GM21825 (cell line): ENCODE results near the gene CHRNG.
"Not testable (repeated sequence)": the region's sequence is repeated elsewhere in the genome, so short reads cannot be mapped to it uniquely, and the experiment has no call there.

Experiments
- ATAC-seq: cut with Tn5 transposase; IDR thresholded peaks from one replicate; pipeline ENCODE4 v1.9.1; 2021; ENCODE audit warnings: mild to moderate bottlenecking, moderate library complexity; ENCODE audit not compliant: unreplicated experiment

CHRNG gene

GRCh38 chr2:232526372-232526941, 13.0 kb upstream of the CHRNG start:
- no peak for ATAC-seq

GRCh38 chr2:232527905-232528470, 11.5 kb upstream of the CHRNG start:
- ATAC-seq, result no peak

DNA sequence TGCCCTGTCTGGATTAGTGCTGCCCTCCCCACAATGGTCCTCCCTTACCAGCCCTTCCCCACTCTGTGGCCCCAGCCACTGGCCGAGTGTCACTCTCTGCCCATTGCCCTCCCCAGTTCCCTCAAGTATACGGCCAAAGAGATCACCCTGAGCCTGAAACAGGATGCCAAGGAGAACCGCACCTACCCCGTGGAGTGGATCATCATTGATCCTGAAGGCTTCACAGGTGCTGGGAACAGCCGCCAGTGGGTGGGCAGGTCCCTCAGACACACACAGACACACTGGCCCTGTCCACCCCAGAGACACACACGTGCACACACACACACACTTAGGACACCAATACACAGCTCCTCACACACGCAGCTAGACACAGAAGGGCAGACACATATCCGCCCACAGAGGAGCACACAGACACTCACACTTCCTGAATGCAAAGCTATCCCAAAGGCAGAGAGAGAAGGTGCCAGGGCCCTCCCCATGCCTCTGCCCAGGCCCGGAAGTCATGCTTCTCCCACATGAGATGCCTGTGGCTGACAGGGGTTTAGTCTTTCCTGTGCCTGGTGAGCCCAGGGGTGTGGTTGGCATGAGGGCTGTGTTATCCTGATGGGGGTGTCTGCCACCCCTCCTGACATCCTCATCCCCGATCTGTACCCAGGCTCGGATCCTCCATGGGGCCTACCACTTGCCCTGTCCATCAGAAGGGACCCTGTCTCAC, 10.6 kb upstream of the CHRNG start:
- ATAC-seq, result no peak

DNA sequence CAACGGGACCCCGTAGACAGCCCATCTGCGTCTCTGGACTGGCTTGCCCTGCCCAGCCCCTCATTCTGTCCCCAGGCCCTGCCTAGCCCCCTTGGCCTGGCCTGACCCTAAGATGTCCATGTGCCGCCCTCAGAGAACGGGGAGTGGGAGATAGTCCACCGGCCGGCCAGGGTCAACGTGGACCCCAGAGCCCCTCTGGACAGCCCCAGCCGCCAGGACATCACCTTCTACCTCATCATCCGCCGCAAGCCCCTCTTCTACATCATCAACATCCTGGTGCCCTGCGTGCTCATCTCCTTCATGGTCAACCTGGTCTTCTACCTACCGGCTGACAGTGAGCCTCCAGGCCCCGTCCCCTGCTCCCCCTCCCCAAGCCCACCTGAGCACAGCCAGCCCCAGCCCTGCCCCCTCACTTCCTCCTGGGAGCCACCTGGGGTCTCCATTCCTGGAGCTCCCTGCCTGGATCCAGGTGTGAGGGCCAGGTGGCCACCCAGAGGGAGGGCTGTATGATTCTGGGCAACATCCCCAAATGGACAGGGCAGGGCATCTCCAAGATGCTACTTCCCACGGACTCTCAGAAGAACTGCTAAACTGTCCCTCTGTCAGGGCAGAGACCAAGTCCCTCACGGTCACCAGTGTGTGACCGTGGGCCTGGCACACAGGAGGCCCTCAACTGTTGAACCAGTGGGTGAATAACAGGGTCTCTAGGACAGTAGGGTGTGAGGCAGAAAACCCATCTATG, 9.5 kb upstream of the CHRNG start:
- no peak for ATAC-seq

GRCh38 chr2:232530626-232531260, 8.7 kb upstream of the CHRNG start:
- no peak for ATAC-seq

DNA sequence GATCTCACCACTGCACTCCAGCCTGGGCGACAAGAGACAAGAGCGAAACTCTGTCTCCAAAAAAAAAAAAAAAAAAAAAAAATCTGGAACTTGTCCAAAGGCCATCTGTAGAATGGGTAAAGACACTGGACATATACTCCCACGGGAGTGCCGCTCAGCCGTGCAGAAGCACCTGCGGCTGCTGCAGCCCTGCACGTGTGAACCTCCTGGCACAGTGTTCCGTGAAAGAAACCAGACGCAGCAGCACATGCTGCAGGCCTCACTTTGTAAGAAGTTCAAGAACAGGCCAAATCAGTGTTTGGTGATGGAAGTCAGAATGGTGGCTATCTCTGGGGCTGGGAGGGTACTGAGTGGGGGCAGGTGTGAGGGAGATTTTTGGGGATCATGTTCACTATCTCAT, 7.1 kb upstream of the CHRNG start:
- no peak for ATAC-seq

DNA sequence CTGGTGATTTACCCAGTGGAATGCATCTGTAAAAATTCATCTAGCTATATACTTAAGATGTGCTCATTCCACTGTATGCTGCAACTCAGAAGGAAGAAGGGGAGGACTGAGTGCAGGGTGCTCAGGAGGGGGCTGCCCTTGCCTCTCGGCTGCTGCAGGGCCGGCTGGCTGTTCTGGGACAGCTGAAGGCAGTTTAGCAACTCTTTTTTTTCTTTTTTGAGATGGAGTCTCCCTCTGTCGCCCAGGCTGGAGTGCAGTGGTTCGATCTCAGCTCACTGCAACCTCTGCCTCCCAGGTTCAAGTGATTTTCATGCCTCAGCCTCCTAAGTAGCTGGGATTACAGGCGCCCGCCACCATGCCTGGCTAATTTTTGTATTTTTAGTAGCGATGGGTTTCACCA, 6.7 kb upstream of the CHRNG start:
- ATAC-seq, result not testable (repeated sequence)

DNA sequence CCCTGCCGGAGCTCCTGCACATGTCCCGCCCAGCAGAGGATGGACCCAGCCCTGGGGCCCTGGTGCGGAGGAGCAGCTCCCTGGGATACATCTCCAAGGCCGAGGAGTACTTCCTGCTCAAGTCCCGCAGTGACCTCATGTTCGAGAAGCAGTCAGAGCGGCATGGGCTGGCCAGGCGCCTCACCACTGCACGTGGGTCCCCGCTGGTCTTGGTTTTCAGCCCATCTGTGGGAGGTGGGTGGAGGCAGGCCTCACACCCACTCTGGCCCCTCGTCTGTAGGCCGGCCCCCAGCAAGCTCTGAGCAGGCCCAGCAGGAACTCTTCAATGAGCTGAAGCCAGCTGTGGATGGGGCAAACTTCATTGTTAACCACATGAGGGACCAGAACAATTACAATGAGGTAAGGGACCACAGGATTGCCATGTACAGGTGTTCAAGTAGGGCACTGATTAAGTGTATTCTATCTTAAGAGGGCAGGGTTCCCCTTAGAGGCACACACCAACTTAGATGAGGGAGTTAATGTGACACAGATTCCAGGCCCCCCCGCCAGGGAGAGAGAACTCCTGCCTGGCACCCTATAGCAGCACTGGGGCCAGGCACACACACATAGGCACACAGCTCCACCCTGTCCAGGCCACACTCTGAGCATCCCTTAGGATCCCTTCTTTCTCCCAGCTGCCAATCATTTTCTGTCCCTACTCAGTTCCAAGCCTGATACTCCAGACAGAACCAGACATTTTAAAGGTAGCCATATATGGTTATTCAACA, 5.4 kb upstream of the CHRNG start:
- ATAC-seq, result no peak

DNA sequence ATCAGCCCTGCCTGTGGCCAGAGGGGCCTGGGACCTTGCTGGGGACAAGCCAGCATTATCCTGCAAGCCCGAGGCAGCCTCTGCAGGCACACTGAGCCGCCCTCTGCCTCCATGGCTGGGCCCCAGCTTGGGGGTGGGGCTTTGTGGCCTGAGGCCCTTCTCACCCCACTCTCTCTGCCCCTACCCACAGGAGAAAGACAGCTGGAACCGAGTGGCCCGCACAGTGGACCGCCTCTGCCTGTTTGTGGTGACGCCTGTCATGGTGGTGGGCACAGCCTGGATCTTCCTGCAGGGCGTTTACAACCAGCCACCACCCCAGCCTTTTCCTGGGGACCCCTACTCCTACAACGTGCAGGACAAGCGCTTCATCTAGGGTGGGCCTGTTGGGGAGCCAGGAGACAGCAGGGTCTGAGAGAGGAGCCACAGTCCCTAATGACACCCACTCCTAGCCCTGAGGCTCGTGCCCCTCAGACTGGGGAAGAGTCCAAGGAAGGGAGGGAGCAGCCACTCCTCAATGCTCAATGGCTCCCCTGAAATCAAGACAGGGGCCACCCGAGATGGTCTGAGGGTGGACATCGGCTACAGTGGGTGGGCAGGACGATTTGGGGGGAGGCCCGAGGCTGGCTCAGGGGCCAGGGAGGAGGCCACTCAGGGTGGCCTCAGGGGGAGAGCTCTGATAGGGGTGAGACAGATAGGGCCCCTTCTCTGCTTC, 4.4 kb upstream of the CHRNG start:
- ATAC-seq, result no peak

- no peak for ATAC-seq
Observed at GRCh38 chr2:232535761-232536530, 3.5 kb upstream of the CHRNG start.

DNA sequence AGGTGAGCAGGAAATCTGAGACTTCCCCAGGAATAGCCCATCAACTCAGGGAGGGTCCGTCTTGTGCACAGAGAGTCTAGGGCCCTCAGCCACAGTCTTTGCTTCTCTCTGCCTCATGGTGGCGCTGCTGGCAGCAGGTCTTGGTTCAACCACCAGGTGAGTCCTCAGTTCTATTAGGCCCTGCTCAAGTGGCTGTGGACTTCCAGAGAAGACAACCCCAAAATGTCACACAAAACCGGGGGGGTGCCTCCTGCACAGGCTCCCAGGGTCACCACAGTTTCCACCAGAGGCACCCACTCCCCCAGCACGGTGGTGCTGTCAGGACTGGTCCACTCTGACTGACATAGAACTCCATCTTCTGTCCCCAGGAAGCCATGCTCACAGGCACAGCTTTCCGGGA, 2.4 kb upstream of the CHRNG start:
- no peak for ATAC-seq

- ATAC-seq, result no peak
Observed at GRCh38 chr2:232537499-232537898, 2.0 kb upstream of the CHRNG start.

GRCh38 chr2:232538671-232539070, 821 bp upstream of the CHRNG start:
- no peak for ATAC-seq

- no peak for ATAC-seq
Observed at GRCh38 chr2:232540441-232541041, 1.0 kb downstream of the CHRNG start.

DNA sequence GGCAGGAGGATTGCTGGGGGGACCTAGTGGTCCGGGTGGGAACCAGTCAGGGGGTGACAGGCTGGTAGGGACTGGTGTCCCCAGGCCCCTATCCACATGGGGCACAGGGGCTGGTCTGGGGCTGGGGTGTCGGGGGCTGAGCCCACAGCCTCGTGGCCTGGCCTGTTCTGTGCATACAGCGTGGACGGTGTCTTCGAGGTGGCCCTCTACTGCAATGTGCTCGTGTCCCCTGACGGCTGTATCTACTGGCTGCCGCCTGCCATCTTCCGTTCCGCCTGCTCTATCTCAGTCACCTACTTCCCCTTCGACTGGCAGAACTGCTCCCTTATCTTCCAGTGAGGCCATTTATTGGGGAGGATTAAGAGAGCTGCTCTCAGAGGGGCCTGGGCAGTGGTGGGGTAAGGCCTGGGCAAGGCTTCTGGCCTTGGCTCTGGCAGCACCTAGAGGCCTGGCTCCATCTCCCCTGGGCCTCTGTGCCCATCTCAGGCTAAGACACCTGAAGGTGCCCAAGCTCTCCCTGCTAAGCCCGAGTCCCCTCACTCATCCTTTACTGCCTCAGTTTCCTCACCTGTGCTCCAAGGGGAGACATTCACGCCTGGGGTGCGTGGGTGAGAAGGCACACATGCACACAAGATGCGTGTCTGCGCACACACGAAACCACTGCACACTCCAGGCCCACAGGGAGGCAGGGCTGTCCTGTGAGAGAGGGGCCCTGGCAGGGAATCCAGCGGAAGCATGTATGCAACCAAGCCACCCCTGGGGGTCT, 1.9 kb downstream of the CHRNG start:
- ATAC-seq, result no peak

GRCh38 chr2:232541961-232542714, 2.6 kb downstream of the CHRNG start:
- ATAC-seq, result no peak

- no peak for ATAC-seq
Observed at GRCh38 chr2:232542715-232543467, 3.4 kb downstream of the CHRNG start.
